K562 (cell line): ENCODE measurements around the gene TSHZ1.

ENCODE experiments used
- ATF7 ChIP-seq: fragments of 450-650 bp; IDR thresholded peaks from 2 replicates; pipeline ENCODE4 v1.7.1; 2014; ENCODE audit warnings: mild to moderate bottlenecking, moderate library complexity
- BCL6 ChIP-seq: fragments of 250-450 bp; sonication (Bioruptor Pico); IDR thresholded peaks from 2 replicates; pipeline ENCODE4 v1.4.0; 2020
- EZH2 ChIP-seq: IDR thresholded peaks from 2 replicates; pipeline ENCODE4 v1.6.1; 2012; ENCODE audit warnings: low read depth, mild to moderate bottlenecking, inconsistent platforms, low read length, borderline replicate concordance
- SMC3 ChIP-seq: conservative IDR thresholded peaks from 2 replicates; pipeline ENCODE4 v1.6.1; 2011; ENCODE audit warnings: low read depth, low read length, improper control_type of control experiment; ENCODE audit not compliant: insufficient read depth
- TRIM28 ChIP-seq: fragments of 450-650 bp; IDR thresholded peaks from 2 replicates; pipeline ENCODE4 v1.6.1; 2017
- ZFX ChIP-seq: sonication (generic); formaldehyde crosslinking; IDR thresholded peaks from 2 replicates; pipeline ENCODE4 v1.8.0; 2022; ENCODE audit warnings: mild to moderate bottlenecking, missing genetic modification reagents, moderate library complexity
- TF ChIP-seq, protein P1 (sequence below): fragments of 250-450 bp; sonication (Bioruptor Pico); IDR thresholded peaks from 2 replicates; pipeline ENCODE4 v1.8.0; 2021; ENCODE audit warnings: mild to moderate bottlenecking, moderate library complexity
- TF ChIP-seq, protein P2 (sequence below), 3 experiments: IDR thresholded peaks in 2 of 3; conservative IDR thresholded peaks in 1 of 3; 2 replicates each; pipeline ENCODE4 v1.5.1; 2011 to 2012; ENCODE audit warnings: low read length in 3 of 3, mild to moderate bottlenecking in 3 of 3, control low read depth in 2 of 3, improper control_type of control experiment in 1 of 3, inconsistent platforms in 1 of 3, low read depth in 1 of 3, mixed read lengths in 1 of 3, moderate library complexity in 1 of 3; ENCODE audit not compliant: insufficient read depth in 2 of 3
- TF ChIP-seq, protein P3 (sequence below): IDR thresholded peaks from 2 replicates; pipeline ENCODE4 v1.6.1; 2011; ENCODE audit warnings: borderline replicate concordance, low read depth, mild to moderate bottlenecking, moderate library complexity, low read length; ENCODE audit not compliant: insufficient read depth, poor library complexity, severe bottlenecking

DNA sequence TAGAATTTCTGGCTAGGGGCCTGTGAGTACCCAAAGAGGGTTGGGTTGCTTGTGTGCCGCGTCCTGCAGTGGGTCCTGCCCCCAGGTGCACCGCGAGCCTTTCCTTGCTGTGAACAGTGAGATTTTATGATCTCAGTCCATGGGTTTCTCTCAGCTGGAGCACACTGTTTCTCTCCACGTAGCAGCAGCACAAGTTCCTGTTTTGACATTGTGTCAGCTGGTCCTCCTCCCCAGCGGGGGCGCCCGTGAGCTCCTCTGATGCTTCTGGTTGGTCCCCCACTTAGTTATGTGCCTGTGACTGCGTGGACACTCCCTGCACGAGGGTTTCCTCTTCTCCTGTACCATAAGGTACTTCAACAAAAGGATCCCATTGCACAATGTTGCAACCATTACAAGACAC lies 29.8 kb downstream of the TSHZ1 start:
- TF ChIP-seq SMC3 (no peak), TRIM28 (no peak), ATF7 (no peak), EZH2 (no peak), ZFX (CRISPR knock-in tag) (no peak), BCL6 (CRISPR knock-in tag) (no peak)
- TF ChIP-seq, protein P1, sequence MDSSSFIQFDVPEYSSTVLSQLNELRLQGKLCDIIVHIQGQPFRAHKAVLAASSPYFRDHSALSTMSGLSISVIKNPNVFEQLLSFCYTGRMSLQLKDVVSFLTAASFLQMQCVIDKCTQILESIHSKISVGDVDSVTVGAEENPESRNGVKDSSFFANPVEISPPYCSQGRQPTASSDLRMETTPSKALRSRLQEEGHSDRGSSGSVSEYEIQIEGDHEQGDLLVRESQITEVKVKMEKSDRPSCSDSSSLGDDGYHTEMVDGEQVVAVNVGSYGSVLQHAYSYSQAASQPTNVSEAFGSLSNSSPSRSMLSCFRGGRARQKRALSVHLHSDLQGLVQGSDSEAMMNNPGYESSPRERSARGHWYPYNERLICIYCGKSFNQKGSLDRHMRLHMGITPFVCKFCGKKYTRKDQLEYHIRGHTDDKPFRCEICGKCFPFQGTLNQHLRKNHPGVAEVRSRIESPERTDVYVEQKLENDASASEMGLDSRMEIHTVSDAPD (CRISPR knock-in tag): no peak
- TF ChIP-seq, protein P2, sequence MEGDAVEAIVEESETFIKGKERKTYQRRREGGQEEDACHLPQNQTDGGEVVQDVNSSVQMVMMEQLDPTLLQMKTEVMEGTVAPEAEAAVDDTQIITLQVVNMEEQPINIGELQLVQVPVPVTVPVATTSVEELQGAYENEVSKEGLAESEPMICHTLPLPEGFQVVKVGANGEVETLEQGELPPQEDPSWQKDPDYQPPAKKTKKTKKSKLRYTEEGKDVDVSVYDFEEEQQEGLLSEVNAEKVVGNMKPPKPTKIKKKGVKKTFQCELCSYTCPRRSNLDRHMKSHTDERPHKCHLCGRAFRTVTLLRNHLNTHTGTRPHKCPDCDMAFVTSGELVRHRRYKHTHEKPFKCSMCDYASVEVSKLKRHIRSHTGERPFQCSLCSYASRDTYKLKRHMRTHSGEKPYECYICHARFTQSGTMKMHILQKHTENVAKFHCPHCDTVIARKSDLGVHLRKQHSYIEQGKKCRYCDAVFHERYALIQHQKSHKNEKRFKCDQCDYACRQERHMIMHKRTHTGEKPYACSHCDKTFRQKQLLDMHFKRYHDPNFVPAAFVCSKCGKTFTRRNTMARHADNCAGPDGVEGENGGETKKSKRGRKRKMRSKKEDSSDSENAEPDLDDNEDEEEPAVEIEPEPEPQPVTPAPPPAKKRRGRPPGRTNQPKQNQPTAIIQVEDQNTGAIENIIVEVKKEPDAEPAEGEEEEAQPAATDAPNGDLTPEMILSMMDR (IDR thresholded peaks at IDR 0.05 in 2 of 3, conservative IDR thresholded peaks at IDR 0.05 in 1 of 3; ENCODE audit: insufficient read depth in 2 of 3, low read depth in 1 of 3, low read length in 3 of 3): 0 out of 6 replicates have a peak, but pooled peaks of 2 of the 3 experiments have one; percentile 6 to 14
- TF ChIP-seq, protein P3, sequence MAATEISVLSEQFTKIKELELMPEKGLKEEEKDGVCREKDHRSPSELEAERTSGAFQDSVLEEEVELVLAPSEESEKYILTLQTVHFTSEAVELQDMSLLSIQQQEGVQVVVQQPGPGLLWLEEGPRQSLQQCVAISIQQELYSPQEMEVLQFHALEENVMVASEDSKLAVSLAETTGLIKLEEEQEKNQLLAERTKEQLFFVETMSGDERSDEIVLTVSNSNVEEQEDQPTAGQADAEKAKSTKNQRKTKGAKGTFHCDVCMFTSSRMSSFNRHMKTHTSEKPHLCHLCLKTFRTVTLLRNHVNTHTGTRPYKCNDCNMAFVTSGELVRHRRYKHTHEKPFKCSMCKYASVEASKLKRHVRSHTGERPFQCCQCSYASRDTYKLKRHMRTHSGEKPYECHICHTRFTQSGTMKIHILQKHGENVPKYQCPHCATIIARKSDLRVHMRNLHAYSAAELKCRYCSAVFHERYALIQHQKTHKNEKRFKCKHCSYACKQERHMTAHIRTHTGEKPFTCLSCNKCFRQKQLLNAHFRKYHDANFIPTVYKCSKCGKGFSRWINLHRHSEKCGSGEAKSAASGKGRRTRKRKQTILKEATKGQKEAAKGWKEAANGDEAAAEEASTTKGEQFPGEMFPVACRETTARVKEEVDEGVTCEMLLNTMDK: no peak
